Activated B cell treated with CpG ODN at 0.5 μM for 24 hours (primary cell): ENCODE results near the gene CATSPER3. TPM values are rescaled to one million over a fixed set of nuclear protein-coding genes. Genes with fewer than 3 reads are reported as not detected.

Source experiments
- ATAC-seq: fragments of 200-7000 bp; cut with Tn5 transposase; one replicate; pipeline ENCODE4 v1.10.0; 2021; ENCODE audit warnings: low read depth, mild to moderate bottlenecking, moderate library complexity
- CTCF ChIA-PET: fragments of 350-600 bp; sonication (Branson Sonifier 250); formaldehyde crosslinking; loops from one replicate; lab custom pipeline; 2021; ENCODE audit warnings: antibody characterized with exemption; lab: Charles Lee
- POLR2A ChIA-PET: fragments of 350-600 bp; sonication (Branson Sonifier 250); formaldehyde crosslinking; loops from one replicate; lab custom pipeline; 2021; ENCODE audit warnings: antibody characterized with exemption; lab: Charles Lee
- DNase-seq: peaks from one replicate; pipeline ENCODE4 v3.0.0; 2022
- H3K27ac Mint-ChIP-seq: one replicate; pipeline ENCODE4 v1.8.0; 2020; ENCODE audit warnings: mixed read lengths
- H3K27me3 Mint-ChIP-seq: one replicate; pipeline ENCODE4 v1.8.0; 2021; ENCODE audit warnings: mixed read lengths
- H3K36me3 Mint-ChIP-seq: one replicate; pipeline ENCODE4 v1.8.0; 2021; ENCODE audit warnings: low read depth, mixed read lengths
- H3K4me1 Mint-ChIP-seq: one replicate; pipeline ENCODE4 v1.8.0; 2021; ENCODE audit warnings: mixed read lengths
- H3K4me3 Mint-ChIP-seq: one replicate; pipeline ENCODE4 v1.8.0; 2020; ENCODE audit warnings: mild to moderate bottlenecking, mixed read lengths
- H3K9me3 Mint-ChIP-seq: one replicate; pipeline ENCODE4 v1.8.0; 2020; ENCODE audit warnings: mixed read lengths
- intact Hi-C: fragments of 100-400 bp; cut with micrococcal nuclease; formaldehyde crosslinking; loops from one replicate; pipeline ENCODE4 v1.15.1; 2024
- total RNA-seq: library from RNA; stranded (reverse); gene quantifications from 2 replicates; pipeline ENCODE4 v1.2.3, GENCODE V29; 2022
- TF ChIP-seq, protein P1 (sequence below): fragments of 200-600 bp; IDR thresholded peaks from one replicate; pipeline ENCODE4 v1.8.0; 2022; ENCODE audit warnings: antibody characterized with exemption, mild to moderate bottlenecking

The CATSPER3 gene
- total RNA-seq, 1 donor from 2014 or later, result 0.95 TPM

DNA sequence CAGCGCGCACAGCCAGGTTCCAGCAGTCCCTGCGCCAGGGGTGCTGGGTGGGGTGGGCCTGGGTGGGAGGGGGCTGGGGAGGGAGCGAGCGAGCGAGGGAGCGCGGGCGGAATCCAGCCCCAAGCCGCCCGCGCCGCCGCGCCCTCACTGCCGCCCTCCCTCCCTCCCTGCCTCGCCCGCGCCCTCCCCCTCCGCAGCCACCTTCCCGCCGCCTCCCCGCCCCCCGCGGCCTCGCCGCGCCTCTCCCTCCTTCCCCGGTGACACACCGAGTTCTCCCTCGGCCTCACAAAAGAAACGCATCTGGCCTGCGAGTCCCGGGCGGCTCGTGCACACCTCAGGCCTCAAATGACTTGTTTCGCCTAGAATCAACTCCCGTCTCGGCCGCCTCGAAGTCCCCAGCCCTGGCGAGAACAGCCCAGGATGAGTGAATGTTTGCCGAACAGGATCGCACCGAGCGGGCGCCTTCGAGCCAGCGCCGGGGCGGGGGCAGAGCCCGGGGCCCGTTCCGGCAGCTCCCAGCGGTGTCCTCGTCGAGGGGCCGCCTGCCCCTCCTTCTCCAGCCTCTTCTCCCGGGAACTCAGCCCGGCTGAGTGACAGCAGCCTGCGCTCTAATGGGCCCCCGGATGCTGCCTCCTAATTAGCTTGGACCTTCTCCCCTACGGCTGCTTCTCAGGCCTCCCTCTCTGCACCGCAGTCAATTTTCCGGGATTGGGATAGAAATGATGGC lies 66.7 kb downstream of the CATSPER3 start:
- H3K27me3 Mint-ChIP-seq, result peaks cover 64% of the 10 kb centered on the region
- ATAC-seq (peak; percentile 33), DNase-seq (no peak)
- H3K4me1 Mint-ChIP-seq, result peaks cover 42% of the 10 kb centered on the region
- POLR2A ChIA-PET, result no interaction called here
- CTCF ChIA-PET, result no interaction called here
- peaks cover 4% of the 10 kb centered on the region for H3K9me3 Mint-ChIP-seq
- intact Hi-C loops, result loop anchor here (5.0 kb wide), 2 partner anchors 158 to 458 kb away; no protein-coding TSS in a partner anchor
- no peaks in the 10 kb centered on the region for H3K36me3 Mint-ChIP-seq
- peak overlapping the region; percentile 85 for H3K4me3 Mint-ChIP-seq
- TF ChIP-seq, protein P1, sequence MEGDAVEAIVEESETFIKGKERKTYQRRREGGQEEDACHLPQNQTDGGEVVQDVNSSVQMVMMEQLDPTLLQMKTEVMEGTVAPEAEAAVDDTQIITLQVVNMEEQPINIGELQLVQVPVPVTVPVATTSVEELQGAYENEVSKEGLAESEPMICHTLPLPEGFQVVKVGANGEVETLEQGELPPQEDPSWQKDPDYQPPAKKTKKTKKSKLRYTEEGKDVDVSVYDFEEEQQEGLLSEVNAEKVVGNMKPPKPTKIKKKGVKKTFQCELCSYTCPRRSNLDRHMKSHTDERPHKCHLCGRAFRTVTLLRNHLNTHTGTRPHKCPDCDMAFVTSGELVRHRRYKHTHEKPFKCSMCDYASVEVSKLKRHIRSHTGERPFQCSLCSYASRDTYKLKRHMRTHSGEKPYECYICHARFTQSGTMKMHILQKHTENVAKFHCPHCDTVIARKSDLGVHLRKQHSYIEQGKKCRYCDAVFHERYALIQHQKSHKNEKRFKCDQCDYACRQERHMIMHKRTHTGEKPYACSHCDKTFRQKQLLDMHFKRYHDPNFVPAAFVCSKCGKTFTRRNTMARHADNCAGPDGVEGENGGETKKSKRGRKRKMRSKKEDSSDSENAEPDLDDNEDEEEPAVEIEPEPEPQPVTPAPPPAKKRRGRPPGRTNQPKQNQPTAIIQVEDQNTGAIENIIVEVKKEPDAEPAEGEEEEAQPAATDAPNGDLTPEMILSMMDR, result no peak
- H3K27ac Mint-ChIP-seq, result peak overlapping the region; percentile 53

DNA sequence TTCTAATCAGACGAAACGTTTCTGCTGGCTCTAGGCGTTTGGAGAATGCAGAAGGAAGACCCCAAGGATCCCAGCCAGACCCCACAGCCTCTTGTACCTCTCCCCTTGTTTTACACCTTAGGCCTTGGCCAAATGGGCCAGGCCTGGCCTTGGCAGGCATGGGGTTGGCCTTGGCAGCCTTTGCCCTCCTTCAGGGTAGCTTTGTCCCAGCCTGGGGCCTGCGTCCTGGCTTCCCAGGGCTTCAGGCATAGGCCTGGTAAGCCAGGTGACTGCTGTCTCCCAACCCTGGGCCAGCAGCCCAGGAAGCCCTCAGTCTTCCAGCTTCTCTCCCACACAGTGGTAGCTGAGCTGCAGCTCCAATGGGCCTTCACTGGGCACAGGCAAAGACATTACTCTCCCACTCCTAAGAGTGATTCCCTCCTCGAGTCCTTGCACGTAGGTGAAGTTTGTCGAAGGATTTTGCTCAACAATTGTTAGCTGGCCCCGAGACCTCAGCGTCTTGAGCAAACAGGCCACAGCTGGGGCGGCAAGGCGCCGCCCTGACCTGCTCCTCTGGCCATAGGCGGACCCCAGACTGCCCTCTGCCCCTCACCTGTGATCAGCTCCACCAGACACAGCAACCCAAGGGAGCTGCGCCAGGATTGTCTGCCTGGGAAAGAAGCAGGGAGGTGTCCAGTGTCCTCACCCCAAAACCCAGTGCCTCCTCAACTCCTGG lies 67.4 kb downstream of the CATSPER3 start:
- Mint-ChIP-seq H3K27me3 (peaks cover 59% of the 10 kb centered on the region), H3K27ac (peak overlapping the region; percentile 53), H3K4me1 (peaks cover 40% of the 10 kb centered on the region), H3K4me3 (peak overlapping the region; percentile 85), H3K36me3 (no peaks in the 10 kb centered on the region), H3K9me3 (no peaks in the 10 kb centered on the region)
- TF ChIP-seq, protein P1, result no peak
- ChIA-PET POLR2A (no interaction called here), CTCF (no interaction called here)
- ATAC-seq, result no peak
- intact Hi-C loops, result loop anchor here (5.0 kb wide), 2 partner anchors 157 to 457 kb away; no protein-coding TSS in a partner anchor
- no peak for DNase-seq

DNA sequence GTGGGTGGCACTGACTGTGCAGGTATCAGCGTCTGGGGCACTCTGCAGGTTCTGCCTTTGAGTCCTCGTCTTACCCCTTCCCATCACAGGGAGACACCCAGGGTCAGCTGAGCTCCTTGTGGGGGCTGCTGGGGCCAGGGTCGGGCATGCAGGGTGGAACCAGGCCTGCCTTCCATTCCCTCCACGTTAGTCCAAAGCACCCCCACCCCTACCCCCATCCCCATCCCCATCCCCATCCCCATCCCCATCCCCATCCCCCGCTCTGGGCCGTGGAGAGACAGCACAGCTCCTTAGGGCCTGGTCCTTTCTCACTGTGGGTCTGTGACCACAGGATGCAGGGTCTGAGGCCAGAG lies 67.9 kb downstream of the CATSPER3 start:
- Mint-ChIP-seq H3K9me3 (no peaks in the 10 kb centered on the region), H3K27ac (no peak overlapping the region), H3K27me3 (peaks cover 56% of the 10 kb centered on the region), H3K4me1 (peaks cover 40% of the 10 kb centered on the region), H3K4me3 (no peak overlapping the region), H3K36me3 (no peaks in the 10 kb centered on the region)
- ChIA-PET CTCF (no interaction called here), POLR2A (no interaction called here)
- TF ChIP-seq, protein P1, result no peak
- no peak for DNase-seq
- ATAC-seq, result no peak
- intact Hi-C loops, result no loop called here

DNA sequence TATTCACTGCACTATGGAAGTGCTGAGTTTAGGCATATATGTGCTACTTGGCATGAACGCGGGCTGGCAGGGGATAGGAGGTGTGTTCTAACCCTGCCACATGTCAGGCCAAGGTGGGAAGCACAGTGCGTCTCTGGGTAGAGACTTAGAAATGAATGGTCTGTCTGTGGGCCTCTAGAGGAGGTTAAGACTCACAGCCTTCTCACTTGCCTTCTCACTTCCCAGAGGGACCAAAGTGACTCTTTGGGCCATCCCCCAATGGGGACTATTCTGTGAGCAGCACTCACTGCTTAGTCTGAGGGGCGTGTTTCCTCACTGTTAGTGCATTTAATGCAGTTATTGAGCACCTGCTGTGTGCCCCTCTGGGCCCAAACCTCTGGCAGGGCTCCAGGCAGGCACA lies 68.7 kb downstream of the CATSPER3 start:
- POLR2A ChIA-PET, result no interaction called here
- H3K4me3 Mint-ChIP-seq, result no peak overlapping the region

More for the DNA sequence above, 68.7 kb downstream of the CATSPER3 start:
- Mint-ChIP-seq H3K9me3 (no peaks in the 10 kb centered on the region), H3K27me3 (peaks cover 56% of the 10 kb centered on the region), H3K27ac (no peak overlapping the region), H3K4me1 (peaks cover 40% of the 10 kb centered on the region), H3K36me3 (no peaks in the 10 kb centered on the region)
- intact Hi-C loops, result no loop called here
- no peak for ATAC-seq
- DNase-seq, result no peak
- CTCF ChIA-PET, result no interaction called here
- TF ChIP-seq, protein P1, result no peak
